Ovary (tissue), 9 donors: ENCODE data around the gene TOM1L2. TPM values are rescaled to one million over a fixed set of nuclear protein-coding genes. Genes with fewer than 3 reads are reported as not detected.

Experiments used
- DNase-seq, 5 donors: peaks; one replicate each; pipeline ENCODE4 v3.0.0-alpha.2; 2019 to 2020
- H3K27ac ChIP-seq, 2 donors: fragments of 200-600 bp; one replicate each; pipeline versions ENCODE4 v1.5.1 to v1.8.0; 2019 to 2022
- H3K27me3 ChIP-seq: fragments of 200-600 bp; one replicate; pipeline ENCODE4 v1.8.0; 2022
- H3K36me3 ChIP-seq: fragments of 200-600 bp; sonication (generic); one replicate; pipeline ENCODE4 v1.5.1; 2019
- H3K4me1 ChIP-seq: one replicate; pipeline ENCODE4 v1.8.1; 2013; ENCODE audit warnings: mild to moderate bottlenecking, moderate library complexity; ENCODE audit not compliant: insufficient read depth
- H3K4me3 ChIP-seq: fragments of 200-600 bp; sonication (generic); one replicate; pipeline ENCODE4 v1.5.1; 2017
- H3K9me3 ChIP-seq, 2 donors: fragments of 200-600 bp in 1 of 2; sonication (generic) in 1 of 2; one replicate each; pipeline versions ENCODE4 v1.5.1 to v1.8.1; 2013 to 2019; ENCODE audit warnings: mild to moderate bottlenecking in 1 of 2, moderate library complexity in 1 of 2
- EP300 ChIP-seq: sonication (generic); formaldehyde crosslinking; IDR thresholded peaks from one replicate; pipeline ENCODE4 v1.6.1; 2017; ENCODE audit warnings: antibody characterized with exemption
- POLR2A ChIP-seq: fragments of 450-650 bp; IDR thresholded peaks from one replicate; pipeline ENCODE4 v1.6.1; 2017; ENCODE audit warnings: antibody characterized with exemption, mild to moderate bottlenecking, moderate library complexity
- WGBS, 3 donors: extraction: QIAGEN DNeasy Blood & Tissue Kit in 1 of 3; methylation state at CpG; one replicate each; pipeline versions ENCODE4 v1.1.5 to v1.1.7; 2013 to 2017; 5-methylcytosine and 5-hydroxymethylcytosine counted together
- intact Hi-C, 4 donors: fragments of 100-400 bp; cut with DNase I; formaldehyde crosslinking; loops; one replicate each; pipeline versions ENCODE4 v1.11.0 to v1.15.1; 2022 to 2023
- polyA plus RNA-seq, 2 donors: library from polyadenylated mRNA; stranded (reverse); fragments of 200-250 nt in 1 of 2; fragments of 350-450 nt in 1 of 2; fragmentation: Illumina TruSeq in 1 of 2; extraction: RNeasy Lipid Tissue Mini Kit (QIAGEN cat#74804) in 1 of 2; gene quantifications; one replicate each; pipeline ENCODE4 v1.2.3, GENCODE V29; 2013 to 2014
- total RNA-seq, 7 donors: library from RNA; depleted of rRNA in 2 of 7; stranded (reverse); fragments of >200 nt in 2 of 7; fragmentation: NEBNext Ultra II Directional in 3 of 7; extraction: Animal tissue kit (Norgen Biotek cat#: 25700) in 3 of 7; gene quantifications; one replicate each; pipeline versions ENCODE4 v1.1.0 to v1.2.4, GENCODE V29; 2016 to 2023
- TF ChIP-seq, protein P1 (sequence below), 3 donors: fragments of 450-650 bp in 2 of 3; fragments of 200-600 bp in 1 of 3; IDR thresholded peaks; one replicate each; pipeline versions ENCODE4 v1.5.1 to v1.8.0; 2016 to 2022; ENCODE audit warnings: antibody characterized with exemption in 3 of 3, mild to moderate bottlenecking in 1 of 3
- donor health status: DM: no; HTN: no; CAD: no; lungs with moderate emphysema.
- donor health status: DM: no; HTN: no; CAD: no.
- donor health status: Bipolar disorder and iron deficiency.
- donor health status: DM: yes; HTN: yes; CAD: no.
- donor health status: DM: no; HTN: no; CAD: no.
- donor health status: DM: yes; HTN: yes; CAD: no.

Gene TOM1L2
- total and polyA plus RNA-seq, 9 donors: 25.6 to 62.5 (median 45.9) TPM

DNA sequence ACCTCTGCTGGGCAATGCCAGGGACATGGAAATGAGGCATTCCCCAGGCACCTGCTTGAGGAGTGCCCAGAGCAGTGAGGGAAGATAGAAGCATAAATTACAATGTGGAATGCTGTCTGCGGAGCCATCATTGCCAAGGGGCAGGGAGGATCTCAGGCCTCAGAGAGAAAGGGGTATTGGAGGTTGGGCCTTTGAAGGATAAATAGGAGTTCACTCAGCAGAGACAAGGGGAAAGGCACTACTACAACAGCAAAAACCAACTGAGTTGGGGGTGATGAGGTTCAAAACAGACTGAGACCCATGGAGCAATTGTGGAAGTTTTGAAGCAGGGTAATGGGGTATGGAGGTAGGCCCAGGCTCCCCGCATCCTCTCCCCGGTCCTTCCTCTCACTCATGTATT lies 168.2 kb downstream of the TOM1L2 start:
- Histone ChIP-seq H3K27ac (no peak overlapping the region), H3K36me3 (no peaks in the 10 kb centered on the region), H3K9me3 (no peaks in the 10 kb centered on the region), H3K4me3 (no peak overlapping the region), H3K27me3 (no peaks in the 10 kb centered on the region), H3K4me1 (no peaks in the 10 kb centered on the region)
- DNase-seq: no peak
- intact Hi-C loops: loop anchor here in 2 of 4 donors (2.0 to 10.0 kb wide), 3 partner anchors 47 to 119 kb away; partner anchors contain the start of gene RAI1 (in 1 of the 2)
- TF ChIP-seq, protein P1, sequence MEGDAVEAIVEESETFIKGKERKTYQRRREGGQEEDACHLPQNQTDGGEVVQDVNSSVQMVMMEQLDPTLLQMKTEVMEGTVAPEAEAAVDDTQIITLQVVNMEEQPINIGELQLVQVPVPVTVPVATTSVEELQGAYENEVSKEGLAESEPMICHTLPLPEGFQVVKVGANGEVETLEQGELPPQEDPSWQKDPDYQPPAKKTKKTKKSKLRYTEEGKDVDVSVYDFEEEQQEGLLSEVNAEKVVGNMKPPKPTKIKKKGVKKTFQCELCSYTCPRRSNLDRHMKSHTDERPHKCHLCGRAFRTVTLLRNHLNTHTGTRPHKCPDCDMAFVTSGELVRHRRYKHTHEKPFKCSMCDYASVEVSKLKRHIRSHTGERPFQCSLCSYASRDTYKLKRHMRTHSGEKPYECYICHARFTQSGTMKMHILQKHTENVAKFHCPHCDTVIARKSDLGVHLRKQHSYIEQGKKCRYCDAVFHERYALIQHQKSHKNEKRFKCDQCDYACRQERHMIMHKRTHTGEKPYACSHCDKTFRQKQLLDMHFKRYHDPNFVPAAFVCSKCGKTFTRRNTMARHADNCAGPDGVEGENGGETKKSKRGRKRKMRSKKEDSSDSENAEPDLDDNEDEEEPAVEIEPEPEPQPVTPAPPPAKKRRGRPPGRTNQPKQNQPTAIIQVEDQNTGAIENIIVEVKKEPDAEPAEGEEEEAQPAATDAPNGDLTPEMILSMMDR (IDR thresholded peaks at IDR 0.05): no peak
- TF ChIP-seq POLR2A (no peak), EP300 (no peak)
- 93 to 98% (median 97%) methylated on average over 3 of the region's 3 CpGs for WGBS, 3 donors

DNA sequence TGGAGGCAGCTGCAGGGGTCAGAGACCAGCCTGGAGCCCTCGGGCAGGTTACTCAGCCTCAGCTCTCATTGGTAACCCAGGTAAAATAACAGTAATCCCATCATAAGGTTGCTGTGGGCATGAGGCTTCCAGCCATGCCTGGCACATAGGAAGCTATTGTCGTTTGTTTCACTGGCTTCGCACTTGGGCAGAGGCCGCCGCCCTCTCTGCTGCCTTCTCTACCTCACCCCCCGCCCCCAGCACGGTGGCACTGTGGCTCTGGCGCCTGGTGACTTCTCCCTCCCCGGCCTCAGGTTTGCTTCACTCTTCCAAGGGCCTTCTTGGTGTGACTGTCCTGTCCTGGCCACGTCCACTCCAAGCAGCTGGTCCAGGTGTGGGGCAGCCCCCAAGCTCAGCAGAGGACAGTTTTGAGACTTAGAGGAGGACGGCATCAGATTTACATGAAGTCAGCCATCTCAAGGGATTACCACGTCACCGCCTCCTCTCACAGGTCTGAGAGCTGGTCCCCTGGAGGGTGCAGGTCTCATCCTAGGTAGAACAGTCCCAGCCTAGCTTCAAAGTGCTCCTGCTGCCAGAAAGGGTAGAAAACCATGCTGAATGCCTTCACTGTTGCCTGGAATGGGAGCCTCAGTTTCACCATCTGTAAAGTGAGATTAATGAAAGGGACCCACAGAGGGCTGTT lies 170.3 kb downstream of the TOM1L2 start:
- H3K36me3 ChIP-seq: no peaks in the 10 kb centered on the region
- no peak overlapping the region for H3K4me3 ChIP-seq
- no peaks in the 10 kb centered on the region for H3K27me3 ChIP-seq
- no peak overlapping the region for H3K27ac ChIP-seq
- TF ChIP-seq POLR2A: no peak
- no peak for TF ChIP-seq EP300
- TF ChIP-seq, protein P1 (IDR thresholded peaks at IDR 0.05): no peak
- WGBS, 3 donors: 91 to 92% (median 91%) methylated on average over 13 of the region's 13 CpGs
- no peaks in the 10 kb centered on the region for H3K9me3 ChIP-seq
- DNase-seq: no peak
- intact Hi-C loops: loop anchor here in 2 of 4 donors (10.0 kb wide), 2 partner anchors 107 to 117 kb away; partner anchors contain the start of gene RAI1 (in 1 of the 2)
- no peaks in the 10 kb centered on the region for H3K4me1 ChIP-seq

DNA sequence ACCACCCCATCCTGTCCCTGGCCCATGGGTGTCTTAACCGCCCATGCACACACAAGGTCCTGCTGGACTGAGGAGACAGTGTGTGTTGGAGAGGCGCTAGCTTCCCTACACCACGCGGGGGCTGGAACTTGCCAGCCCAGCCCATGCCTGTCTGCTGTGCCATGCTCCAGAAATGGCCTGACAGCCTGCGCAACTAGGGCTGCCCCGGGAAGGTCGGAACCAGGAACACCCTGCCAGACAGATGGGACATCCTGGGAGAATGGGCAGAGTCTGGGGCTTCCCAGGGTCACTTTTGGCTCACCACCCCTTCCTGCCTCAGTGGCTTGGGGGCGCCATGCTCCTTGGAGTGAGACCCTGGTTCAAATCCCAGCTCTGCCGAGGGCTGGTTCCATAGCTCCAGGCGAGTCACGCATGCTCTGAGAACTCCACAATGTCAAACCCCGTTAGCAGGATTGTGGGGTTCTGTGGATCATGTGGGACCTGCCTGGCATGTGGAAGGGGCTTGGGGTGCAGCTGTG lies 171.6 kb downstream of the TOM1L2 start:
- no peak overlapping the region for H3K27ac ChIP-seq
- TF ChIP-seq, protein P1 (IDR thresholded peaks at IDR 0.05): no peak
- no peaks in the 10 kb centered on the region for H3K27me3 ChIP-seq
- WGBS, 3 donors: 90 to 92% (median 91%) methylated on average over 12 of the region's 12 CpGs
- intact Hi-C loops: loop anchor here in 2 of 4 donors (10.0 kb wide), 2 partner anchors 106 to 116 kb away; partner anchors contain the start of gene RAI1 (in 1 of the 2)
- H3K36me3 ChIP-seq: no peaks in the 10 kb centered on the region
- no peak overlapping the region for H3K4me3 ChIP-seq
- no peaks in the 10 kb centered on the region for H3K4me1 ChIP-seq
- no peak for DNase-seq
- no peaks in the 10 kb centered on the region for H3K9me3 ChIP-seq

DNA sequence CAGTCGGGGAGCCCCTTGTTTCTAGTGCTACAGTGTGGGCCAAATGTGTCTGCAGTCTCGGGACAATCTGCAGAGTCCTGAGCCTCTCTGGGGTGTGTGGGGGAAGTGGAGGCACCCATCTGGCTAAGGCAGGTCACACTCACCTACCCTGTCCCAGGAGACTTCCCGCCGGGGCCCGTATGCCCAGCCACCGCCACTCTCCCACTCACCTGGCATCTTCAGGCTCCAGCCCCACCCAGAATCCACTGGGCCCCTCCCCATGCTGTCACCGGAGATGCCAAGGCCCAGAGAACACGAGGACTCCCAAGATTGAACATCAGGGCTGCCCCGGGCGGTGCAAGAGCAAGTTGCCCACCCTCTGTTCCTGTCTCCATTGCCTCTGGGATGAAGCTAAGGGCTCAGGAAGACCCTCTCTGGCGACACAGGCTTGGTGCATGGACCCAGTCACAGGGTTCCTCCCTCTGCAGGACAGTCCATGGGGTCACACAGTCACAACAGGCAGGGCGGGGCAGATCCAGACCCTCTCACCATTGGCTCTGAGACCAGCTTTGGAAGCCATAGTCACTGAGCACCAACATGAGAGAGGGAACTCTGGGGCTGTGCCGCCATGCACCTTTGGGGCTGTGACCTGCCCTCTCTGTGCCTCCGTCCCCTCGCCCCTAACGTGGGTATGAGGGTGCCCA lies 173.5 kb downstream of the TOM1L2 start:
- DNase-seq: no peak
- no peaks in the 10 kb centered on the region for H3K9me3 ChIP-seq
- 86 to 87% (median 87%) methylated on average over 14 to 16 of the region's 16 CpGs for WGBS, 3 donors
- H3K4me1 ChIP-seq: no peaks in the 10 kb centered on the region
- intact Hi-C loops: no loop called here
- no peak overlapping the region for H3K27ac ChIP-seq
- no peaks in the 10 kb centered on the region for H3K36me3 ChIP-seq
- TF ChIP-seq POLR2A (no peak), EP300 (no peak)
- TF ChIP-seq, protein P1 (IDR thresholded peaks at IDR 0.05): no peak
- no peaks in the 10 kb centered on the region for H3K27me3 ChIP-seq
- H3K4me3 ChIP-seq: no peak overlapping the region
